ENCODE measurements around the gene C2orf68. TPM values are rescaled to one million over a fixed set of nuclear protein-coding genes. Genes with fewer than 3 reads are reported as not detected.

The C2orf68 gene
- total and polyA plus RNA-seq, 2 of the 13 experiments (the other 11 are each of a cell fraction or from before 2014, with no cell fraction given), result 47.1 to 77.4 TPM

DNA sequence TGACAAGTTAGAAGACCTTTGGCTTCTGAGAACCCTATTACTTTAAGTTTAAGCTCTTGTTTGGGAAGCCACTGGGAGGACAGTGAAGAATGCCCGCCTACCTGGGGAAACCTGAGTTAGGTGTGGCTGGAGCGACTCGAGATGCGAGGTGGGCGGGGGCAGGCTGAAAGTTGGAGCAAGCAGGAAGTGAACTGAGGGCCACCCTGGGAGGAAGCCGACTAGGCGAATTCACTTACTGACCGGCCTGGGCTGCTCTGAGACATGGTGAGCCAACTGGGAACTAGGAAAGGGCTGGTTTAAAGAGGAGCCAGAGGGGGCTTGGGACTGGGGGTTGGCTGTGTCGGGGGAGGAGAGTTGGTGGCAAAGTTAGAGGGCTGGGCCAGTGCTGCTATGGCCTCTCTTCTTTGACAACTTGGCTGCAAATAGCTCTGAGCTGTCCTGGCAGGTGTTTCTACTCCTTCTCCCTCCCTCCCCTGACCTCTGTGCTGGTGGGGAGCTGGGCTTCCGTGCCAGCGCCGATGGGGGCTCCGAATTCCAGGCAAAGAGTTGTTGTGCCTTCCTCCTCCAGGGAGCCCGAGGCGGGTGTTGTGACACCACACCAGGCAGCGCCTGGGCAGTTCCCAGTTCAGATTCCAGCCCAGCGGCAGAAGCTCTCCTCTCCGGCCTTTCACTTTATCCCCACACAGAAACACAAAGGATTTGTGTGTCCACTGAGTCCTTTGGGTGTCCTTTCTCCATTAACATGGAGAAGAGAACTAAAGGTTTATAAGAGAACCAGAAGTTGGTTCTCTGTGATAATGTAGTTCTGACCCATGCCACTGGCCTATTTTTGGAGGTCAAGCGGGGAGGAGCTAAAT lies 34.3 kb downstream of the C2orf68 start, which contains the start of gene VAMP8 (continued):
- TF ChIP-seq ZSCAN20 (CRISPR knock-in tag; IDR thresholded peaks at IDR 0.05; ENCODE audit: borderline replicate concordance) (no peak), ZNF883 (CRISPR knock-in tag; IDR thresholded peaks at IDR 0.05; ENCODE audit: not compliant biosample characterization) (peak; percentile 67), RFX5 (IDR thresholded peaks at IDR 0.05; ENCODE audit: low read depth, low read length) (no peak), SRSF9 (IDR thresholded peaks at IDR 0.05; ENCODE audit: borderline replicate concordance, insufficient read depth, low read depth, low read length, poor library complexity, severe bottlenecking) (no peak), ZNF724P (CRISPR knock-in tag; IDR thresholded peaks at IDR 0.05; ENCODE audit: borderline replicate concordance) (no peak), ZNF772 (CRISPR knock-in tag; IDR thresholded peaks at IDR 0.05) (peak; percentile 71; the same call in 1 of the 2 replicates), ZNF180 (CRISPR knock-in tag; IDR thresholded peaks at IDR 0.05; ENCODE audit: borderline replicate concordance, low read depth) (no peak), ZNF12 (CRISPR knock-in tag; IDR thresholded peaks at IDR 0.05) (no peak), ZNF251 (CRISPR knock-in tag; IDR thresholded peaks at IDR 0.05) (no peak), SMC3 (IDR thresholded peaks at IDR 0.05; ENCODE audit: low read length) (no peak), ZNF264 (CRISPR knock-in tag; IDR thresholded peaks at IDR 0.05) (no peak)
- TF ChIP-seq, protein P1, sequence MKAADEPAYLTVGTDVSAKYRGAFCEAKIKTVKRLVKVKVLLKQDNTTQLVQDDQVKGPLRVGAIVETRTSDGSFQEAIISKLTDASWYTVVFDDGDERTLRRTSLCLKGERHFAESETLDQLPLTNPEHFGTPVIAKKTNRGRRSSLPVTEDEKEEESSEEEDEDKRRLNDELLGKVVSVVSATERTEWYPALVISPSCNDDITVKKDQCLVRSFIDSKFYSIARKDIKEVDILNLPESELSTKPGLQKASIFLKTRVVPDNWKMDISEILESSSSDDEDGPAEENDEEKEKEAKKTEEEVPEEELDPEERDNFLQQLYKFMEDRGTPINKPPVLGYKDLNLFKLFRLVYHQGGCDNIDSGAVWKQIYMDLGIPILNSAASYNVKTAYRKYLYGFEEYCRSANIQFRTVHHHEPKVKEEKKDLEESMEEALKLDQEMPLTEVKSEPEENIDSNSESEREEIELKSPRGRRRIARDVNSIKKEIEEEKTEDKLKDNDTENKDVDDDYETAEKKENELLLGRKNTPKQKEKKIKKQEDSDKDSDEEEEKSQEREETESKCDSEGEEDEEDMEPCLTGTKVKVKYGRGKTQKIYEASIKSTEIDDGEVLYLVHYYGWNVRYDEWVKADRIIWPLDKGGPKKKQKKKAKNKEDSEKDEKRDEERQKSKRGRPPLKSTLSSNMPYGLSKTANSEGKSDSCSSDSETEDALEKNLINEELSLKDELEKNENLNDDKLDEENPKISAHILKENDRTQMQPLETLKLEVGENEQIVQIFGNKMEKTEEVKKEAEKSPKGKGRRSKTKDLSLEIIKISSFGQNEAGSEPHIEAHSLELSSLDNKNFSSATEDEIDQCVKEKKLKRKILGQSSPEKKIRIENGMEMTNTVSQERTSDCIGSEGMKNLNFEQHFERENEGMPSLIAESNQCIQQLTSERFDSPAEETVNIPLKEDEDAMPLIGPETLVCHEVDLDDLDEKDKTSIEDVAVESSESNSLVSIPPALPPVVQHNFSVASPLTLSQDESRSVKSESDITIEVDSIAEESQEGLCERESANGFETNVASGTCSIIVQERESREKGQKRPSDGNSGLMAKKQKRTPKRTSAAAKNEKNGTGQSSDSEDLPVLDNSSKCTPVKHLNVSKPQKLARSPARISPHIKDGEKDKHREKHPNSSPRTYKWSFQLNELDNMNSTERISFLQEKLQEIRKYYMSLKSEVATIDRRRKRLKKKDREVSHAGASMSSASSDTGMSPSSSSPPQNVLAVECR (CRISPR knock-in tag; IDR thresholded peaks at IDR 0.05; ENCODE audit: borderline replicate concordance), result peak; percentile 78
- TF ChIP-seq, protein P2, sequence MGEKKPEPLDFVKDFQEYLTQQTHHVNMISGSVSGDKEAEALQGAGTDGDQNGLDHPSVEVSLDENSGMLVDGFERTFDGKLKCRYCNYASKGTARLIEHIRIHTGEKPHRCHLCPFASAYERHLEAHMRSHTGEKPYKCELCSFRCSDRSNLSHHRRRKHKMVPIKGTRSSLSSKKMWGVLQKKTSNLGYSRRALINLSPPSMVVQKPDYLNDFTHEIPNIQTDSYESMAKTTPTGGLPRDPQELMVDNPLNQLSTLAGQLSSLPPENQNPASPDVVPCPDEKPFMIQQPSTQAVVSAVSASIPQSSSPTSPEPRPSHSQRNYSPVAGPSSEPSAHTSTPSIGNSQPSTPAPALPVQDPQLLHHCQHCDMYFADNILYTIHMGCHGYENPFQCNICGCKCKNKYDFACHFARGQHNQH (CRISPR knock-in tag; IDR thresholded peaks at IDR 0.05), result no peak; the same call in 1 of the 2 replicates
- TF ChIP-seq, protein P3, sequence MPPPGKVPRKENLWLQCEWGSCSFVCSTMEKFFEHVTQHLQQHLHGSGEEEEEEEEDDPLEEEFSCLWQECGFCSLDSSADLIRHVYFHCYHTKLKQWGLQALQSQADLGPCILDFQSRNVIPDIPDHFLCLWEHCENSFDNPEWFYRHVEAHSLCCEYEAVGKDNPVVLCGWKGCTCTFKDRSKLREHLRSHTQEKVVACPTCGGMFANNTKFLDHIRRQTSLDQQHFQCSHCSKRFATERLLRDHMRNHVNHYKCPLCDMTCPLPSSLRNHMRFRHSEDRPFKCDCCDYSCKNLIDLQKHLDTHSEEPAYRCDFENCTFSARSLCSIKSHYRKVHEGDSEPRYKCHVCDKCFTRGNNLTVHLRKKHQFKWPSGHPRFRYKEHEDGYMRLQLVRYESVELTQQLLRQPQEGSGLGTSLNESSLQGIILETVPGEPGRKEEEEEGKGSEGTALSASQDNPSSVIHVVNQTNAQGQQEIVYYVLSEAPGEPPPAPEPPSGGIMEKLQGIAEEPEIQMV (CRISPR knock-in tag; IDR thresholded peaks at IDR 0.05; ENCODE audit: low read depth), result no peak
- TF ChIP-seq, protein P4, sequence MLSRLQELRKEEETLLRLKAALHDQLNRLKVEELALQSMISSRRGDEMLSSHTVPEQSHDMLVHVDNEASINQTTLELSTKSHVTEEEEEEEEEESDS (CRISPR knock-in tag; IDR thresholded peaks at IDR 0.05; ENCODE audit: borderline replicate concordance), result peak; percentile 41; the same call in 1 of the 2 replicates
